ENCODE results near the gene UBL3.

UBL3 gene

GRCh38 chr13:29810145-29810742 is 40.2 kb downstream of the UBL3 start:
- no peak for DNase-seq (ENCODE audit: low read depth)

GRCh38 chr13:29808264-29808663 is 42.2 kb downstream of the UBL3 start:
- no peak for DNase-seq (ENCODE audit: low read depth)

- DNase-seq (ENCODE audit: low read depth), result no peak
These were observed 44.1 kb downstream of the UBL3 start for GRCh38 chr13:29805994-29806979.

- no peak for DNase-seq (ENCODE audit: low read depth)
These were observed 47.2 kb downstream of the UBL3 start for GRCh38 chr13:29803221-29803620.

DNA sequence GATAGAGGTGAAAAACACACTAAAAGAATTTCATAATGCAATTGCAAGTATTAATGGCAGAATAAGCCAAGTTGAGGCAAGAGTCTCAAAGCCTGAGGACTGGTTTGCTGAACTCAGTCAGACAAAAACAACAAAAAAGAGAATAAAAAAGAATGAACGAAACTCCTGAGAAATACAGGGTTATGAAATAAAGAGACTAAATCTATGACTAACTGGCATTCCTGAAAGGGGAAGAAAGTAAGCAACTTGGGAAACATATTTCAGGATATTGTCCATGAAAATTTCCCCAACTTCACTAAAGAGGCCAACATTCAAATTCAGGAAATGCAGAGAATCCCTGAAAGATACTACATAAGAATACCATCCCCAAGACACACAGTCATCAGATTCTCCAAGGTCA is 47.8 kb downstream of the UBL3 start:
- no peak for DNase-seq (ENCODE audit: low read depth)

DNA sequence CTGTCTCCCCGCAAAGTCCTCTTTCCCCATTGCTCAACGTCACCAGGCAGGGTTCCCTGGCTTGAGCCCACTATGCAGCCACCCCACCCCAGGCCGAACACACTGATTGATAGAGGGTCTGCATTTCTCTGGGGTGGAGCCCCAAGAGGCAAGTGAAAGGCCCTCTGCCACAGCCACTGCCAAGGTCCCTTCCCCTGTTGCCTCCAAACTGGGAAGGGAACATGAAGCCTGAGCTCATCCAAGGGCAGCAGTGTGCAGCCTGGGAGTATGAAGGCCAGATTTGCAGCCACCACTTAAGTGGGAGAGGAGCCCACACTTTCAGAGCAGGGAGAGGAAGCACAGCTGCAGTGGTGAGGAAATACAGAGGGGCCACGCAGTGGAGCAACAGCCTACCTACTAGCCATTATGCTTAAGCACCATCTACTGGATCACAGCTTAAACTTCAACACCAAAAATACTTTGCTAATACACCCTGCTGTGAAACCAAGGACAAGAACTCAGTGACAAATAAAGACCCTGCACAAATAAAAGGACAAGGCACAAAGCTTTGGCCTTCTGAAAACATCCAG is 48.6 kb downstream of the UBL3 start:
- no peak for DNase-seq (ENCODE audit: low read depth)

DNA sequence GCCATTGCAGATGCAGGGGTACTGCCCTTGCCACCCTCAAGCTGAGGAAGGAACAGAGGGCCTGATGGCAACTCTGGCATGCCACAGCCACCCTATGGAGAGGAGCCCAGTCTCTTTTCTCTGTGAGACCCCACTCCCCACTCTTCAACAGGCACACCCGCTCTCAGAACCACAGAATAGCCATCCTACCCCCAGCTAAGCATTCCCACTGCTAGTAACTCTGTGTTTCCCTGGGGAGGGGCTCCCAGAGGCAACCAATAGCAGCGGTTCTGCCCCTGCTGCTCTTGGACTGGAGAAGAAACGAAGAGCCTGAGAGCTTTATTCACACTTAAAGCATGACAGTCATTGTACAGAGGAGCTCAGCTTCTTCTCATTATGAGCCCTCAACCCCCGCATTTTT is 49.3 kb downstream of the UBL3 start:
- no peak for DNase-seq (ENCODE audit: low read depth)

DNA sequence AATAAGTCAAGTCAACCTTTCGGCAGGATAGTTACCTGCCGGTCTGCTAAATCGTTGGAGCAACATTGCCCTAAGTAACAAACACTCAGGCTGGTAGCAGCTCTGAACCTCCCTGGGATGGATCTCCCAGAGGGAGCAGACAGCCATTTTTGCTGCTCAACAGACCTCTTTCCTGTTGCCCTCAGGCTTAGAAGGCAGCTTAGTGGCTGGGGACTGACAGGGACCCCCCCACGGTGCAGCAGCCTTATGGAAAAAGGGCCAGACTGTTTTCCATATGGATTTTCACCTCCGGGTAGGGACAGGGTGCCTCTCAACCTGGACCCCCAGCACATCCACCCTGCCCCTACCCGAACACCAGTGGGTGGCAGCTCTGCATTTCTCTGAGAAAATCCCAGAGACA is 49.7 kb downstream of the UBL3 start:
- no peak for DNase-seq (ENCODE audit: low read depth)

DNA sequence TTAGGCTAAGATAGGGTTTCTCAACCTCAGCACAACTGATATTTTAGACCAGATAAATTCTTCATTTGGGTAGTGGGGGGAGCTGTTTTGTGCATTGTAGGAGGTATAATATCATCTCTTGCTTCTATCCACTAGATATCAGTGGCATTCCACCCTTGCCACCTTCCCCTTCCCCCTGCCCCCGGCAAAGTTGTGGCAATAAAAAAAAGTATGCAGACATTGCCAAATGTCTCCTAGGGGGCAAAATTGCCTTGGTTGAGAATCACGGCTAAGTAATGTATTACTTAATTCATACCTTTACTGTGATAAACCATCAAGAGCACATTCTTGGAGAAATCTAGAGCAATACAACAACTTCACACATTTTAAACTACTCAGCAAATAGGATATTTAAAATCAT is 51.4 kb downstream of the UBL3 start:
- DNase-seq (ENCODE audit: low read depth), result no peak

GRCh38 chr13:29791997-29792780 is 58.2 kb downstream of the UBL3 start:
- DNase-seq (ENCODE audit: low read depth), result no peak

GRCh38 chr13:29791508-29791907 is 58.9 kb downstream of the UBL3 start:
- no peak for DNase-seq (ENCODE audit: low read depth)

DNA sequence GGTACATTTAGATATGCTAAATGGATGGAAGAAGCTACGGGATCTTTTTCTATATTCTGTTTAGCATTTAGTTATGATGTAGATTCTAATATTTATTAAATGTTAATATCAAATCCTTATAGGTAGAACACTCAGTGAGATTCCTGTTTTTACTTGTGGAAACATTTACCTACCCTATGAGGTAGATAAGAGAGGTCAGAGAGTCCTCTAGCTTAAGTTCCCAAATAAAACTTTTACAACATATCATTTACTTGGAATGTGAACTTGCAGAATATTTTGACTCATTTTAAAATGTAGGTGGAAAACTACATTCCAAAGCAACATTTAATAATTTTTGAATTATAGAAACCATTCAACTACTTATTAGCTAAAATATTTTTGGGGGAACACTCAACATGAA is 63.7 kb downstream of the UBL3 start:
- no peak for DNase-seq (ENCODE audit: low read depth)

GRCh38 chr13:29785978-29786377 is 64.4 kb downstream of the UBL3 start:
- DNase-seq (ENCODE audit: low read depth), result no peak

- no peak for DNase-seq (ENCODE audit: low read depth)
These were observed 67.6 kb downstream of the UBL3 start for GRCh38 chr13:29782798-29783197.

DNA sequence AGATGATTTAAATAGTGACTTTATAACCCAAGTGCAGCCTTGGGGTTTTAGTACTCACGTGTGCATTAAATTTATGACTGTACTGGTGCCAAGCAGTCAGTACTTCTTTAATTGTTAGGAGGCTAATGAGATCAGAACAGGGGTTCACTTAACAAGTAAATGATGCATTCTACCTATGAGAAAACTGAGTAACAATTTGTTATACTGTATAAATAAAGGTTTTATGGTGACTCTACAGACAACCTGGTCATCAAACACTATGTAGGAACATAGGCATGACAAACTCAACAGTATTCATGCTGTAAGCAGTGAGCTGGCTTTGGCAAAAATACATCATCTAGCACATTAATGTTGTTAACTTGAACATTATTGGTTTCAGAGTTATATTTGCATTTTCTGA is 75.6 kb downstream of the UBL3 start:
- no peak for DNase-seq (ENCODE audit: low read depth)

DNA sequence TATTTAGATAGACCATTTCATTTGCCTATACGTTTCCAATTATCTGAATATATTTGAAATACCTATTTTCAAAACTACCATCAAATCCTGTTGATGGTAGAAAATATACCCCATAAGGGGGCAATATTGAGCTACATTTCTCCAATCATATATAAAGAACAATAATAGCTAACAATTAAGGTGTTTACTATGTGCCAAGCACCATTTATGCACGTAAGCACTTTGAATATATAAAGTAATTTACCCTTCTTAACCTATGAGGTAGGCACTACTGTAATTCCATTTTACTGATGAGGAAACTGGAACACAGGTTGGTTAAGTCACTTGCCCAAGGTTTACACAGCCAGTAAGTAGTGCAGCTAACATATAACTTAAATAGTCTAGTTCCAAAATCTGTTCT is 79.2 kb downstream of the UBL3 start:
- DNase-seq (ENCODE audit: low read depth), result no peak

- DNase-seq (ENCODE audit: low read depth), result no peak
These were observed 83.4 kb downstream of the UBL3 start for GRCh38 chr13:29767006-29767405.

DNA sequence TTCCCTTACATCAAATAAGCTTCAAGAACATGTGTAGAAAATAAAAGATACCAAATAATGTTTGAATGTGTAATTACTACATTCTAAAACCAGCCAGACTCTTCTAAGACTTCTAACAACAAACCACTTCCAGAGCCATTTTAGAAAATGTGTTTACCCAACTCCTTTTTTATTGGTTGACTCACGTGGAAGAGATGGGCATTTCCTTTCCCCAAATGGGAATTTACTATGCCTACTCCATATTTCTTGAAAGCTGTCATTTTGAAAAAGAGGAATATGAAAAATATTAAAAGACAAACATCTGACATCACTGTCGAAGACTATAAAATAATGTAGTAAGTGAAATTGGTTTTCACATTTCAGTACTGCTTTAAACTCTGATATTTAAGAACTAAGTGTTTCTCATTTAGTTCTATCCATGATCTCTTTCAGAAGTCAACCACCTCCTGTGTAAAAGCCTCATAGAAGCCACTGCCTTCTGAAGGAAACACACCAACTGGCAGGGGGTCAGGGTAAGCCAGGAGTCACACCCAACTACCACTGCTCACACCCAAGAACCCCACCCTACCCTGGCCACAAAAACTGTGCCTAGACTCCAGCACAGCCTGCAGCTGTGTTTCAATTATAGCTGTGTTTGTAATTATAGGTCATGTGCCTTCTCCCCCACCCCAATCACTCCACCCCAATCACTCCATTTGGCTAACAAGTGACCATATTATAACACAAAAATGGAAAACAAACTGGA is 86.8 kb downstream of the UBL3 start:
- no peak for DNase-seq (ENCODE audit: low read depth)

- no peak for DNase-seq (ENCODE audit: low read depth)
These were observed 88.6 kb downstream of the UBL3 start for GRCh38 chr13:29761815-29762214.

- no peak for DNase-seq (ENCODE audit: low read depth)
These were observed 89.3 kb downstream of the UBL3 start for GRCh38 chr13:29761160-29761559.

DNA sequence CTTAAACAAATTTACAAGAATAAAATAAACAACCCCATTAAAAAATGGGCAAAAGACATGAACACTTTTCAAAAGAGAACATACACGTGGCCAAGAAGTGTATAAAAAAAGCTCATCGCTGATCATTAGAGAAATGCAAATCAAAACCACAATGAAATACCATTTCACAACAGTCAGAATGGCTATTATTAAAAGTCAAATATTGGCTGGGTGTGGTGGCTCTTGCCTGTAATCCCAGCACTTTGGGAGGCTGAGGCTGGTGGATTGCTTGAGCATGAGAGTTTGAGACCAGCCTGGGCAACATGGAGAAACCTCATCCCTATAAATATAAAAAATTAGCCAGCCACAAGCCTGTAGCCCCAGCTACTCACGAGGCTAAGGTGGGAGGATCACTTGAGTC is 89.9 kb downstream of the UBL3 start:
- DNase-seq (ENCODE audit: low read depth), result no peak
